Stimulated activated CD8-positive, alpha-beta memory T cell treated with anti-CD3 and anti-CD28 coated beads, Interleukin-12 subunit alpha, Interleukin-12 subunit beta, amount 100 ng/mL, for 1 hour (primary cell): ENCODE data around the gene FAS.
"Not testable (repeated sequence)": the region's sequence is repeated elsewhere in the genome, so short reads cannot be mapped to it uniquely, and the experiment has no call there.

Experiments
- DNase-seq: peaks from one replicate; pipeline ENCODE4 v3.0.0-alpha.2; 2020; ENCODE audit warnings: low read depth

Gene FAS

DNA sequence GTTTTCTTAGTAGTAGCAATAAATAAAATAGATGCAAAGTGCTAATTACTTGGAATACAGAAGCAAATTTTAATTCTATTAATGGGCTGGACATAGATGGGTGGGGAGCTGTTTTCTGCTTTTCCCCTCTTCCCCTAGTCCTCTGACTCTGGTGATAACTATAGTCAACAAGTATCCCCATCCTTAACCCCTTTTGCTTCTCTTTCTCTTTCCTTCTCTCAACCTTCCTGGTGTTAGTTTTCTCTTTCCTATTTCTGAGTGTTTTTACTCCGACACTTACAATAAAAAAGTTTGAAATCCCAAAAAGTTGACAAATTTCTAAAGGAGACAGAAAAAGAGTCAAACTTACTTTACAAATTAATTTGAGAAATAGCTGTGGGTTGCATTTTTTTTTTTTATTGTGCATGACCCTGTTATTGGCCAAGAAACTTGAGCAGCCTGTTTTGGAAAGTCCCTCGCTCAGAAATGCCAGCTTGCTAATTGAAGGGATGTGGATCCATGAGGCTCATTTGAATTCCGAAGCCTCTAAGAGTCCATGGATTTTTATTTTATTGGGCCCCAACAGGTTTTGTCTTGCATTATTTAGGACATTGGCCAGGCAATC, 2.4 kb downstream of the FAS start:
- DNase-seq, result no peak

DNA sequence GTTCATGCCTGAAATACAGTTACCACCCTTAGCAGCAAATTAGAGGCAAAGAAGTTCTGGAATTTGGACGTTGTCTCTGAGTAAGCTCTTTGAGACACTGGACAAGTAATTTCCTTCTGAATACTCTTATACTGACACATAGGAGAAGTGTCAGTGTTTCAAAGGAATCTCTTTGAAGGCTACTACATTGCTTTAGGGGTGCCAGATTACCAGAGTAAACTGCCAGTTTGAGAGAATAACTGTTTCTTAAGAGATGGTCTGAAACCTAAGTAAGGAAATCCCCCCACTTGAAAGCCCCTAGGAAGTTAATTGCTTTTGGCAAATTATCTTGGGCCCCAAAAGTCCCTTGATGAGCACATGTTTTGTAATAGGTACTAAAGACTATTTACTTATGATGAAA, 3.4 kb downstream of the FAS start:
- DNase-seq, result no peak

DNA sequence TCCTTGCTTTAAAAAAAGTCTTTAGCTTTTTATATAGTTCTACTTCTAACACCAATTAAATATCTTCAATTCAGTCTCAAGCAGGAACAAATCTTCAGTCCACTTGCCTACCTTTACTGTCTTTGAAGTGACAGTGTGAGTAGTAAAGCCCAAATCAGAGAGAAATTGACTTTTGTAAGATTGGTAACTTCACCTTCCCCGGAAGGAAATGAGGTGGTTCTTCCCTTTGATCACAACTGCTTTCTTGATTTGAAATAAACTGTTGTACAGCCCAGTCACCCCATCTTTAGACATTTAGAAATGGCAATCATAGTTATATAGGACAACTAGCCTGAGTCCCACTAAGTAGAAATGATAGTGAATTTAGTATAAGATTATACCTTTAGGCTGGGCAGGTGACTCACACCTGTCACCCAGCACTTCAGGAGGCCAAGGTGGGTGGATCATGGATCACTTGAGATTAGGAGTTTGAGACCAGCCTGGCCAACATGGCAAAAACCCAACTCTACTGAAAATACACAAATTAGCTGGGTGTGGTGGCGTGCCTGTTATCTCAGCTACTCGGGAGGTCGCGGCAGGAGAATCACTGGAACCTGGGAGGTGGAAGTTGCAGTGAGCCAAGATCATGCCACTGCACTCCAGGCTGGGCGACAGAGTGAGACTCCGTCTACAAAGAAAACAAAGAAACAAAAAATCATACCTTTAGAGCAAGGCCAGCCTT, 4.7 kb downstream of the FAS start:
- no peak for DNase-seq

DNA sequence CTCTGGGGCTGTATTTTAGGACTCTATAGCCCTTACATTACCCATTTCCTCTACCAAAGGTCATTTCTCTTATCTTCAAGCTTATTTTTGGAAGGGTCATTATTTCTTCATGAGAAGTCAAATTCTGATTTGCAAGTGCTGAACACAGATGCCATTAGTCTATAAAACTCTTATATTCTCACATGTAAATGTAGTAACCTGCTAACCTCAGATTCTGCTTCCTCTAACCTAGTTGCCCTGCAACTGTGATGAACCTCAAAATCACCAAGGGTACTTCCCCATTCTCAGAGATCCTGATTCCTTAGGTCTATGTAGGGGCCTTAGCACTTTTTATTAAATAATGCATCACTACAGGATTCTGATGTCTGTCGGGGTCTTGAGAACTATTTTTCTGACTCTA, 6.3 kb downstream of the FAS start:
- no peak for DNase-seq

DNA sequence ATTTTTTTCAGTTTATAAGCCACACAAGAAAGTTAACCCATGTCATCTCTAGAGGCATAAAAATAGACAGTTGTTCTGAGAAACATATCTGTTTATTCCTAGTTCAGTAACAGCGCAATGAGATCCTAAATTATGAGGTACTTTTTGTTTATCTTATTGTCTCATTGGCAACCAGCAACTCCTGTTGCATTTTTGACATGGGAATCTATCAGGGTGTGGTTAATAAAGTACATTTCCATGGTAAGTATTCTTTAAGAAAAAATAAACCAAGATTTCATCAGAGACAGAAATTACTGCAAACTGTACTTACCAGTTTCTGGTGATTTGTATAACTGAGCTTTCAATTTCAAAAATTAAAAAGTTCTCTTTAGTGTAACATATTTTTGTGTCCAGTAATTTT, 9.0 kb downstream of the FAS start:
- DNase-seq, result no peak

DNA sequence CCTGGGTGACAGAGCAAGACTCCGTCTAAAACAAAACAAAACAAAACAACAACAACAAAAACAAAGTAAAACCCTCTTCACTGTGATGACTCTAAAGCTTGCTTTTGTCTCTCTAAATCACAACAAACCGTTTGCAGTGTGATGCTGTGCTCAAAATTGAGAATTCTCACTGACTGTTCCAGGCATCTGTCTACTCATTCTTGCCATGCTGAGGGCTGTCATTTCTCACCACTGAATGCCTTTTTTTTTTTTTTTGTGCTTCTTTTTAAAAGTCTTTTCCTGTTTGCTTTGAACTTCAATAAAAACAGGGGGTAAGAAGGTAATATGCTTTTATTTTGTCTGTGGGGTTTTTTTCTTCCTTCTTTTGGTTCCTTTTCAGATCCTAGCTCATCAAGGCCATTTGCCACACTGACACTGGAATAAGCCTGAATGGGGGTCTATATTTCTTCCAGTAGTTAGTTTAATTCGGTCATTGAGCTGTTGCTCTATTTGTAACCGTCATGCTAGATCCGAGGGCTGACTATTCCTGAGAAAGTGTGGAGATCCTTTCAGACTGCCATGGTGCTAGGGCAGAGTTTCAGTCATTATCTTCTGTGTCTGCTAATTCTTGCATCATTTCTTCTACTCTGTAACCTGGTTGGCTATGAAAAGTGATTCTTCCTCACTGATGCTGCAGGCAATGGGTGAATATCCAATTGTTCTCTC, 10.6 kb downstream of the FAS start:
- DNase-seq, result no peak

DNA sequence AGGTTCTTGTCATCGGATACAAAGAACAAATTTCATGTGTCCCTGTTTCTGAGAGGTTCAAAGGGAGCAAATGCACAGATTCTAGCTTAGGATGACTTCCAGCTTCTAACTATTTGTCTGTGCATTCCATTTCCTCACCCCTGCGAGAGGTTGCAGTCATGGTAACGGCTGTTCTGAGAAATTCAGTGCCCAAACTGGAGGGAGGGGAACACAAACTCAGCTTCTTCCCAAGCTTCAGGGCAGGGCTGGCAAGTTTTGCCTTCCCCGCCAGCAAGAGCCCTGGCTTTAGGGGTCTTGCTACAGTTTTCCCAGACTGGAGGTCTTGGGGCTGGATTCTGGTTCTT, 11.1 kb downstream of the FAS start:
- DNase-seq, result no peak

DNA sequence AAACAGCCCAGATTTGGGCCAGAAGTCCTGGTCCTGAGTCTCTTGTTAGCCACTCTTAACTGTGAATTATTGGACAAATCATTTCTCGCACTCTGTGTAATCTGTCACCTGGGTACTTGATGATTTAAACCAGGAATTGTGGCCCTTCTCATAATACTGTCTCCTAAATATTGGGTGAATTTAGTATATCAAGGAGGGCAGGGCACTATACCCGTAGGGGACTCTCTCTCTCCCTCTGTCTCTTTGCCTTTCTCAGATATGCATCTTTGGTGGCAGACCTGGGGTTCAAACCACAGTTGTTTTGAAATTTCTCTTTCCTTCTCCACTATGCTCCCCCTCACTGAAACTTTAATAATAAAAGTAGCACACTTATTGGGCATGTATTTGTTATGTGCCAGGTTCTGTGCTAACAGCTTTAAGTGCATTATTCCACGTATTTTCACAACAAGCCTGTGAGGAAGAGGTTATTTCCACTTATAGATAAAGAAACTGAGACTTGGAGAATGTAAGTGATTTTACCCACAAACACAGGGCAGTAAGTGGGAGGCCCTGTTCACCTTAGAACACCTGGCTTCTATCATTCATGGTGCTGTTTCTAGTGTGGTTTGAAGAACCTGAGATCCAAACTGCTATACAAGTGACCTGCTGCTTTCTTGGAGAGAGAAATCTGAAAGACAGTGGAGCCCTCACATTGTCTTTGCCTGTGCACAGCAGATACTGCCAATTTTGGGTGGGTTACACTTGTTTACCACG, 11.8 kb downstream of the FAS start:
- DNase-seq, result no peak

DNA sequence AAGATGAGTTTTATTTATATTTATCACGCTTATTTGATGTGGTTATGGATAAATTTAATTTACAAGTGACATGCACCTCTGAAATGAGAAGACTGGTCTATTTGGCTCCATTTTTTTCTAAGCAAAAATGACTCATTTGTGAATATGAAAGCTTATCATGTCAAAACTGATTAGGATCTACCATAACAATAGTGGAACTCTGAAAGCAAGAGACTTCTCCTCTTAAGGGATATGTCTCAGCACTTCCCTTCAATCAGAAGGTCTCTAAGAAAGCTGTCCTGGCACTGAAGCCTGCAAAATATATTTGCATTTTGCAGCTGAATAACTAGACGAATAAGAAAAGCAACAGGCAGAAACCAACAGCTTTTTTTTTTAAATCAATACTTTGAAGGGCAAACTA, 12.7 kb downstream of the FAS start:
- no peak for DNase-seq

DNA sequence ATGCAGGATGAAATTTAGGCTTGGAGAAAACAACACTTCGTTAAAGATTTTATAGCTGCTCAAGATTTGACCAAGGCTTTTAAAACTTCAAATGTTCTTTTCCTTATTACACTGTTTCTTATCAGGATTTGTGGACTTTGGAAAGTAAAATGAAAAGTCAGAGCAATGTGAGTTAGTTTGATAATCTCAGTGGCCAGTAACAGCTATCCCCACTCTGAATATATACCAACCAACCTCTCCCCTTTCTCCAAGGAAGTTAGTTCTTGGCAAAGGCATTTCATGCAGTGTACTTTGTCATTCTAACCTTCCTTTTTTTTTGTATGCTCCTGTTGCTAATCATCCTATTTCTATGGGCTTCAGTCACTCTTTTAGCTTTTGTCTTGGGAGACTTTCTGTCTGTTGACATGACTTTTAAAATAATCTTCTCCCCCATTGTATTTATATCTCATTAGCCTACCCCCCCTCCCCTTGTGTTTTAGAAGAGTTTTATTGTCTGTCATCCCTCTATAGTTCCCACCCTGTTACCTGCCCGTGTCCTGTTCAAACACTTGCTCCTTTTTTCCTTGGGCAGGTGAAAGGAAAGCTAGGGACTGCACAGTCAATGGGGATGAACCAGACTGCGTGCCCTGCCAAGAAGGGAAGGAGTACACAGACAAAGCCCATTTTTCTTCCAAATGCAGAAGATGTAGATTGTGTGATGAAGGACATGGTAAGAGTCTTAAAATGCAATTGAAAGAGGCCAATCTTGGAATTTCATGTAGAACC, 16.7 kb downstream of the FAS start:
- no peak for DNase-seq

DNA sequence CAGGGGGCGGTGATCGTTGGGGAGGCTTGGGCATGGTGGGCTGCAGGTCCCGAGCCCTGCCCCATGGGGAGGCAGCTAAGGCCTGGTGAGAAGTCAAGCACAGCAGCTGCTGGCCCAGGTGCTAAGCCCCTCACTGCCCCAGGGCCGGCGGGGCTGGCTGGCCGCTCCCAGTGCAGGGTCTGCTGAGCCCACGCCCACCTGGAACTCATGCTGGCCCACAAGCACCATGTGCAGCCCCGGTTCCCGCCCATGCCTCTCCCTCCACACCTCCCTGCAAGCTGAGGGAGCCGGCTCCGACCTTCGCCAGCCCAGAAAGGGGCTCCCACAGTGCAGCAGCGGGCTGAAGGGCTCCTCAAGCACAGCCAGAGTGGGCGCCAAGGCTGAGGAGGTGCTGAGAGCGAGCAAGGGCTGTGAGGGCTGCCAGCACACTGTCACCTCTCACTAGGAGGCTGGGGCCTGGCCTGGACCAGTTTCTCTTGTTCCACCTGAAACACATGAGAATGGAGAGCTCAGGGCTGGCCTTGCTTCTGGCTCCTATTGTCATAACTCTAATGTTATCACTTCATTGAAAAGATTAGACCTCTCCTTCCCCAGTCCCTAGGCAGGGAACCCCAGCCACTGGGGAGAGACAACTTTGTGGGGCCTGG, 28.2 kb downstream of the FAS start:
- DNase-seq, result not testable (repeated sequence)

DNA sequence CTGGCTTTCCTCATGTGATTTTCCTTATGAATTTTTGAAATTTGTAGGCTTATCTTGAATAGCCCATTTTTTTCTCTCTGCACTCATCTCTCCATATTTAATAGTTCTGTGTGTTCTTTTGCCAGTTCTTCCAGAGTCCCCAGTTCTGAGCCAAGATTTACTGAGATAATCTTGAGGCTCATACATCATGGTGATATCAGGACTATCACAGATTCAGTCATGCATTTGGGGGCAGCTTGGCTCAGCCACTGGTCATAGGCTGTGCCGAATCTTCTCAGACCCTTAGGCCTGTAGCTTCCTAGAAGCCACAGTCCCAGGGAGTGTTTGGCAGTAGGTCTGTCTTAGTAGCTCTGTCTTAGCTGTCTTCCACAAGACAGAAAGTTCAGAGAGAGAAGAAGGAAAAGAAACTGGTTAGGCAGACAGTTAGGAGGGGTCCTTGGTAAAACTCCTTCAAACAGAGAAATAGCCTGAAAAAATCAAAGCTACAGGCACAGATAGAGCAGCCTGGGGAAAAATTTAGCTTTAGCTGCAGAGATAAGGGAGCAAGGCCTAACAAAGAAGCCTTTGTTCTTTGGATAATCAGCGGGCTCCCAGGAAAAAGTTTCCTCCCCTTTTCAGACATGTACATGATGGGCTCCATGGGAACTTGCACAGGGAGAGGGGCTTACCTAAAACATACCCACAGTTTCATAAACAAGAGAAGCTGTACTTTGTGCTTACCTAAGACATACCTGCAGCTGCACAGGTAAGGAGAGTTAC, 29.1 kb downstream of the FAS start:
- no peak for DNase-seq

DNA sequence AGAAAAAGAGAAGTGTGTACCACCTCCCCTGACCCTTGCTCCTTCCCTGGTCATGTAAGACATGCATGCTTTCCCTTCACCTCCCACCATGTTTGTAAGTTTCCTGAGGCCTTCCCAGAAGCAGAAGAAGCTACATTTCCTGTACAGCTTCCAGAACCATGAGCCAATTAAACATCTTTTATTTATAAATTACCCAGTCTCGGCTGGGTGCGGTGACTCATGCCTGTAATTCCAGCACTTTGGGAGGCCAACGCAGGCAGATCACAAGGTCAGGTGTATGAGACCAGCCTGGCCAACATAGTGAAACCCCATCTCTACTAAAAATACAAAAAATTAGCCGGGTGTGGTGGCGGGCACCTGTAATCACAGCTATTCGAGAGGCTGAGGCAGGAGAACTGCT, 30.9 kb downstream of the FAS start:
- DNase-seq, result not testable (repeated sequence)

DNA sequence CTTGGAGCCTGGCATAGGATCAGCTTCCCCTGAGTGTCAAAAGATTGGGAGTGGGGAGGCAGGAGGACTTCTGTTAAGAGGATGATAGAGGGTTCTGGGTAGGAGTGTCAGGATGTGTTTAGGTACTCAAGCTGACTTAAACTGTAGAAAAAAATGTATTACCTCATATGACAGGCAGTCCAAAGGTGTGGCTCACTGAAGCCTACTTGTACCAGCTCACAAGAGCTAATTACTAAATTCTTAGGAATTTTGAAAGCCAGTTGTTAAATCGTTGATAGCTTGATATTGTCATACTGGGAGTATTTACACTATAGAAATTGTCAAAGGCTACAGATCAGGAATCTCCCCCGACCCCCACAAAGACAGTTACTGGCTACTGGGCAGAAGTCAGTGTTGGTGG, 32.1 kb downstream of the FAS start:
- no peak for DNase-seq

DNA sequence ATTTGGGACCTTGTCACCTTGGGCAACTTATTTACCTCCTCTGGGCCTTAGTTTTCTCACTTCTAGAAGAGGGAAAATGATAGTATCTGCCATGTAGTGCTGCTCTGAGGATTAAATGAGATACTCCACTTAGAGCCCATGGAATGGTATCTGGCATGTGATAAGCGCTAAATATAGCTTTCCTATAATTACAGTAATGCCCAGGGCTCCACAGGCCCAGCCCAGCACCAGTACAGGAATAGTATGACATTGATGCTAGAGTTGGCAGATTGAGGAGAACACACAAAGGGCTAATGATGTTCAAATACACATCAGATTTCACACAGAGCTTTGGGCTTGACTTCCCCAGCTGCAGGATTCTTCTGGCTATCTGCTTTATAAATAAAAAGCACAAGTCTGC, 34.9 kb downstream of the FAS start:
- DNase-seq, result no peak

DNA sequence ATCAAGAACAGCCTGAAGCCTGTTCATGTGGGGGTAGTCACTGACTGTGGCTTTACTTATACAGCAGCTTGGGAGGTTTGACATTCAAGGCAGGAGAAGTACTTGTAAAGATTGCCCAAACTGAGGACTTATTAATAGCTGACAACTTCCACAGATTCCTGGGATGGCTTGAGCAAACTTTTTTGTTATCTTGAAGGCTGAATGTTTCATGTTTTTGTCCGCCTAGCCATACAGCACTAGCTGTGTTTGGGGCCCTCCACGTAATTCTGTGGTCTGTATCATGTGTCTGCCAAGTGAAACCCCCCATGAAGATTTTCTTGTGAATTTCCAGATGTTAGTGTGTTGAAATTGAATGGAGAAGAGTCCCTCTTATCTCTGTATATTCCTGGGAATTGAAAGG, 38.6 kb downstream of the FAS start:
- no peak for DNase-seq

DNA sequence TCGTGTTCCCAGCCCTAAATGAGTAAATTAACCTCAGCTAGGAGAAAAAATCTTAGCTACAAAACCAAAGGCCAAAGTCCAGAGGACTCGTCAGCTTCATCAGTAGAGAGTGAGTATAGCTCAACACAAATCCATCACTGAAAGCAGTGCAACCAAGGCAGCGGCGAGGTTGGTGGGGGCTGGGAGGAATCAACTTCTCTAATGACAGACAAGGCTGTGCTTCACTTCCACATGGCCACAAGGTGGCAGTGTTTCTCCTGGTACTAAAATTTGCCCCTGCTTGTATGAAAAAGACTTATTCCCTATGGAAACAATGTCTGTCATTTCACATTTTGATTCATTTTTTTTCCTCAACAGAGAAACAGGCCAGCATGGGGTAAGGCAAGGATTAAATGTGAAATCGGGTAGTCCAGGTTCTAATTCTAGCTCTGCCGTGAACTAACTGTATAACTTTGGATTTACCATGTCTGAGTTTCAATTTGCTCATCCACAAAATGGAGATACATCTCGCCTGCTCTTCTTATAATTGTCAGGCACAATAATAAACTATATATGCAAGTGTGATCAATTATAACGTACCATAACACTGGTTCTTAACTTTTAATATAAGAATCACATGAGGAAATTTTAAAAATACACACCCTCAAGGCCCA, 39.3 kb downstream of the FAS start:
- DNase-seq, result peak; percentile 53

DNA sequence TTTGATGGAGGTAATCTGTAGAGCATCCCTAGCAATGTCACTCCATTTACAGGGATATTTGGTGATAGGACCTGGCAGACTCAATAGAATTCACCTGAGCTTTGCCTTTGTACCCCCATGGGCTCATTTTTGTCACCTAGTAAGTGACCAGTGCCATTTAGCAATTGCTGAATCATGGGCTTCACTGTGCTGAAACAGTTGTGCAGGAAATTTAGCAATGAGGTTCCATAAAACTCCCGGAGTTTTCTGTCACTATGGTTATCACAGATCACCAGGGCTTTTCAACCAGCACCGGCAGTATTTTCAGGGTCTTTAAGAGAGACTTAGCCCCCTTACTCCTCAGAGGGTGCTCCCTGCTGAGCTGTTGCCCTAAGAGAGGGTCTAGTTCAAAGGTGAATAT, 40.2 kb downstream of the FAS start:
- no peak for DNase-seq

DNA sequence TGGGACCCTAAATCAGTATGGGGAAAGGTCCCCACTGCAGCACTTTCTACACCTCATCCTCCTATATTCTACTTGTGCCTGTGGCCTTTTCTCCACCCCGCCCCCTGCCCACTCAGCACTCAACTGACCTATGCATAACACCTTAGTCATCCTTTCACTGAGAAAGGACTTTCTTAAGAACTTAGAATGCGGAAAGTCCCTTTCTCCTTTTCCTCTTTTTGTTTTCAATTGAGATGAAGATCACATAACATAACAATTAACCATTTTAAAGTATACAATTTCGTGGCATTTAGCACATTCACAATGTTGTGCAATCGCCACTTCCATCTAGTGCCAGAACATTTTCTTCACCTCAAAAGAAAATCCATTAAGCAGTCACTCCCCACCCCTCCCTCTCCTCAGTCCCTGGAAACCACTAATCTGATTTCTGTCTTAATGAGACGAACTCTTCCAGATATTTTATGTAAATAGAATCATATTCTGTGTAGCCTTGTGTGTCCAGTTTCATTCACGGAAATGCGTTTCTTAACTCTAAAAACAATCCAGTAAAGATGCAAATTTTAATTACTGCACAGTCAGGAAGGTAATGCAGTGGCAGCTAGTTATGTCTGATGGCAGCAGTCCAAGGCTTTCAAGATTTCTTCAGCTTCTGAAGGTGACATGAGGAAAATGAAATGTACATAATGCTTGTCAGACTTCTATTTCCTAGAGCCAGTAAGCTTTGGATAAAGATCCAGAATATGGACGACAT, 41.7 kb downstream of the FAS start:
- DNase-seq, result no peak

DNA sequence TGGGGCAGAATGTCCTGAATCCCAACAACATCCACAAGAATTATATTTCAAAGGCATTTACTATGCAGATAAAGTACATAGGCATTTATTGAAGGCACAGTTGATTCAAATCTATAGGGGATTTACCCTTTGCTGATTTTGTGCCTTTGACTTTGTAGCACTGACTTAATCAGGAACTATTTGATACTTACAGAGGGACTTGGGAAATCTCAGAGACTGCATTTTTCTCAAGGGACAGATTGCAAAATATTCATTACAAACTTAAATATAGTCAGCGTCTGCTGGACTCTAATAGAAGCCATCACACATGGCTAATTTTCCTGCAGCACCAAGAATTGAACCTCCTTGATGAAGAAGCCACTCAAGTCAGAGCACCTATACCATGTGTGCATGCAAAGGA, 44.9 kb downstream of the FAS start:
- DNase-seq, result no peak
